ENCODE data around the gene UBXN6. TPM values are rescaled to one million over a fixed set of nuclear protein-coding genes. Genes with fewer than 3 reads are reported as not detected.
A peak's percentile ranks its signal among the peaks of the same experiment; 100 is the strongest.

Gene UBXN6, protein sequence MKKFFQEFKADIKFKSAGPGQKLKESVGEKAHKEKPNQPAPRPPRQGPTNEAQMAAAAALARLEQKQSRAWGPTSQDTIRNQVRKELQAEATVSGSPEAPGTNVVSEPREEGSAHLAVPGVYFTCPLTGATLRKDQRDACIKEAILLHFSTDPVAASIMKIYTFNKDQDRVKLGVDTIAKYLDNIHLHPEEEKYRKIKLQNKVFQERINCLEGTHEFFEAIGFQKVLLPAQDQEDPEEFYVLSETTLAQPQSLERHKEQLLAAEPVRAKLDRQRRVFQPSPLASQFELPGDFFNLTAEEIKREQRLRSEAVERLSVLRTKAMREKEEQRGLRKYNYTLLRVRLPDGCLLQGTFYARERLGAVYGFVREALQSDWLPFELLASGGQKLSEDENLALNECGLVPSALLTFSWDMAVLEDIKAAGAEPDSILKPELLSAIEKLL
- 100 to 1,000 TPM in 6 of 9 donors, 10 to 100 TPM in 3; 75.1 to 128 (median 109) TPM for total RNA-seq
- polyA plus RNA-seq, result 100 to 1,000 TPM; 127 to 137 TPM
- long read RNA-seq, donor 1, full-length matches to known transcripts, result 76 of 116 reads
- long read RNA-seq, donor 1, partial matches to known transcripts, result 28 of 116 reads
- long read RNA-seq, donor 1, other reads (novel, unspliced or antisense), result 12 of 116 reads
- long read RNA-seq, donor 2, full-length matches to known transcripts, result 62 of 116 reads
- long read RNA-seq, donor 2, partial matches to known transcripts, result 43 of 116 reads
- long read RNA-seq, donor 2, other reads (novel, unspliced or antisense), result 11 of 116 reads
- long read RNA-seq, donor 3, full-length matches to known transcripts, result 56 of 91 reads
- long read RNA-seq, donor 3, partial matches to known transcripts, result 30 of 91 reads
- long read RNA-seq, donor 3, other reads (novel, unspliced or antisense), result 5 of 91 reads

DNA sequence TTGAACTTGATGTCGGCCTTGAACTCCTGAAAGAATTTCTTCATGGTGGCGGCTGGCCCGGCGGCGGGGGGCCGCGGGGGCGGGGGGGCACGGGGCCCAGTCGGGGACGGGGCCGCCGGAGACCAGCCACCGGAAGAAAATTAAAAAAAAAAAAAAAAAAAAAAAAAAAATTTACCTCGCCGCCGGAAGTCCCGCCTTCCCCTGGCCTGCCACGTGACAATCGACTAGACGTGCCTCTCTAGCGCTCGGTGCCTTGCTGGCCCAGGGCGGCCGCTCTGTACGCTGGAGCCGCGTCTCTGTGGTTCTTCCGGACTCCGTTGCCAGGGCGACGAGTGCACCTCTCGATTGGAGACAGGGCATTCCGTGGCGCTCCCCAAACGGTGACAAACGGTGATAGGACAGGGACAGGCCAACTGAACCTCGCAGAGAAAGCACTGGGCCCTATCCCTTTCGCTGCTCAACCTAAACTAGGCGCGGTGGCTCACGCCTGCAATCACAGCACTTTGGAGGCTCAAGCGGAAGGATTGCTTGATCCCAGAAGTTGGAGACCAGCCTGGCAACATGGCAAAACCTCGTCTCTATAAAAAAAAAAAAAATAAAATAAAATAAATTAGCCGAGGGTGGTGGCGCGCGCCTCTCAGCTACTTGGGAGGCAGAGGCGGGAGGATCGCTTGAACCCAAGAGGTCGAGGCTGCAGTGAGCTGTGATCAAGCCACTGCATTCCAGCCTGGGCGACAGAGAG is at the start of gene UBXN6:
UBXN6 (minus strand) TSS at position 141 of the 742 bp plus-strand sequence; CDS start at position 44, 97 bp downstream.
- H3K27ac ChIP-seq, result peak within 1 kb of the TSS; percentile 30 to 96 (median 89)
- no peak for TF ChIP-seq POLR2A (IDR thresholded peaks at IDR 0.05)
- TF ChIP-seq CTCF (IDR thresholded peaks at IDR 0.05), result peak in 2 of 12 donors; percentile 9 to 13

DNA sequence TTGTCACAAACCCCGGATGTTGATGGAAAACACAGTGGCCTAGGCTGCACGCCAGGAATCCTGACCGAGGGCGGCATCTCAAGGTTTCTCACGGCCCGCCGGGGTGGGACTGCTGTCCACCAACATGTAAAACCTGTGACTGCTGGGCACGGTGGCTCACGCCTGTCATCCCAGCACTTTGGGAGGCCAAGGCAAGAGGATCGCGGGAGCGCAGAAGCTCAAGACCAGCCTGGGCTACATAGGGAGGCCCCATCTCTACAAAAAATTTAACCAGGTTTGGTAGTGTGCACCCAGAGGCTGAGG is 49.5 kb upstream of the UBXN6 start:
- TF ChIP-seq CTCF (IDR thresholded peaks at IDR 0.05) (no peak), POLR2A (IDR thresholded peaks at IDR 0.05) (no peak)
- intact Hi-C loops (cut with DNase I), result no loop called here
- Histone ChIP-seq H3K4me1 (peaks cover 0 to 23% (median 0%) of the 10 kb centered on the region in 12 donors), H3K27ac (peak overlapping the region in 1 of 12 donors; percentile 60), H3K36me3 (peaks cover 0 to 70% (median 46%) of the 10 kb centered on the region in 9 donors), H3K27me3 (no peaks in the 10 kb centered on the region), H3K4me3 (no peak overlapping the region), H3K9me3 (no peaks in the 10 kb centered on the region)
- ATAC-seq, result no peak
- WGBS, 4 donors, result 56 to 85% (median 68%) methylated on average over 11 to 12 of the region's 12 CpGs
- DNase-seq, result peak in 2 of 5 donors; percentile 12 to 18

More for the DNA sequence above, at the start of gene UBXN6:
- Histone ChIP-seq H3K4me1 (peaks cover 0 to 33% (median 20%) of the 10 kb centered on the region in 12 donors), H3K27me3 (no peaks in the 10 kb centered on the region), H3K36me3 (peaks cover 0 to 22% (median 14%) of the 10 kb centered on the region in 9 donors), H3K9me3 (no peaks in the 10 kb centered on the region), H3K4me3 (peak within 1 kb of the TSS; percentile 53 to 96 (median 70))
- 9 to 17% (median 13%) methylated on average over 49 to 52 of the region's 52 CpGs for WGBS, 4 donors
- intact Hi-C loops (cut with DNase I), result loop anchor here in 3 of 10 donors (1.0 to 10.0 kb wide), 4 partner anchors 13 to 509 kb away; partner anchors contain the start of genes SH3GL1 (in 2 of the 3), CHAF1A (in 1 of the 3) and KDM4B (in 1 of the 3)
- ATAC-seq, result peak; percentile 85 to 93 (median 90)
- peak; percentile 97 to 100 (median 98) for DNase-seq

DNA sequence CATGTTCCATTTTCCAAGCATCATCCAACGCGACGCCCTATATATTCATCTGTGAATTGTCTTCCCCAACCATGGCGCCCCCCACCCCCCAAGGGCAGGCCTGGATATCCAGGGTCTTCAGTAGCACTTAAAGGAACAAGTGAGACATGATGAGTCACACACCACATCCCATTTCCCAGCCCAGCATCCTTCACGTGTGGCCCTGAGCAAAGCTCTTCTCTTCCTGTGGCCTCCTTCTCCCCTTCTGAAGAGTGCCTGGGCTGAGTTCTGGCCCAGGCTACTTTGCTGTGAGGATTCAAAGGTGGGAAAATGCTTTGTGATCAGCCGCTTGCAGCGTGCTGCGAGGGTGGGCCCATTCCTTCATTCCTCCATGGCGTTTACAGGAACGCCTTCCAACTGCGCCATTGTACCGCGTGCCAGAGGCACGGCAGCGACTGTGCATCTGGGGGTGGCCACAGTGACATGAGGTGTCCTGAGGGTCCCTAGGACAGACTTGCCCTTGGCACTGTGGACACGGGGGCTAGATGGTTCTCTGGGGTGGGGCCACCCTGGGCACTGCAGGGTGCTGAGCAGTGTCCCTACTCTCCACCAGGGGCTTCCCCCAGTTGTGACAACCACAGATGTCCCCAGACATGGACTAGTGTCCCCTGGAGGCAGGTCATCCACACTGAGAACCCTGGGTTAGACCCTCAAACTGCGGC is 49.0 kb upstream of the UBXN6 start:
- H3K27ac ChIP-seq, result peak overlapping the region in 1 of 12 donors; percentile 60
- no peaks in the 10 kb centered on the region for H3K27me3 ChIP-seq
- TF ChIP-seq CTCF (IDR thresholded peaks at IDR 0.05) (no peak), POLR2A (IDR thresholded peaks at IDR 0.05) (no peak)
- peaks cover 0 to 74% (median 51%) of the 10 kb centered on the region in 9 donors for H3K36me3 ChIP-seq
- DNase-seq (no peak), ATAC-seq (no peak)
- H3K4me1 ChIP-seq, result peaks cover 0 to 18% (median 0%) of the 10 kb centered on the region in 12 donors
- WGBS, 4 donors, result 85 to 89% (median 86%) methylated on average over 15 to 17 of the region's 17 CpGs
- intact Hi-C loops (cut with DNase I), result no loop called here
- no peaks in the 10 kb centered on the region for H3K9me3 ChIP-seq
- H3K4me3 ChIP-seq, result no peak overlapping the region

All from heart left ventricle (tissue), 16 donors.